Sigmoid colon (tissue), 7 donors: Measurements from ENCODE around the gene ADGRF4. TPM values are rescaled to one million over a fixed set of nuclear protein-coding genes. Genes with fewer than 3 reads are reported as not detected.

Experiments used
- DNase-seq: peaks from one replicate; pipeline ENCODE4 v3.0.0-alpha.2; 2019
- H3K27ac ChIP-seq, 4 donors: fragments of 200-600 bp; sonication (generic); one replicate each; pipeline ENCODE4 v1.5.1; 2016 to 2019; ENCODE audit warnings: mild to moderate bottlenecking in 1 of 4
- H3K27me3 ChIP-seq, 3 donors: fragments of 200-600 bp; sonication (generic); one replicate each; pipeline ENCODE4 v1.5.1; 2019; ENCODE audit warnings: mild to moderate bottlenecking in 1 of 3
- H3K36me3 ChIP-seq, 4 donors: fragments of 200-600 bp; sonication (generic); one replicate each; pipeline ENCODE4 v1.5.1; 2016 to 2019
- H3K4me1 ChIP-seq, 4 donors: fragments of 200-600 bp; sonication (generic); one replicate each; pipeline ENCODE4 v1.5.1; 2017 to 2019
- H3K4me3 ChIP-seq, 4 donors: fragments of 200-600 bp; sonication (generic); one replicate each; pipeline ENCODE4 v1.5.1; 2017 to 2019; ENCODE audit warnings: mild to moderate bottlenecking in 2 of 4, moderate library complexity in 1 of 4
- H3K9me3 ChIP-seq, 4 donors: fragments of 200-600 bp in 3 of 4; sonication (generic) in 3 of 4; one replicate each; pipeline versions ENCODE4 v1.5.1 to v1.6.1; 2013 to 2019
- EP300 ChIP-seq, 4 donors: sonication (generic); formaldehyde crosslinking; IDR thresholded peaks; one replicate each; pipeline ENCODE4 v1.6.1; 2017; ENCODE audit warnings: antibody characterized with exemption in 4 of 4
- POLR2A ChIP-seq, 2 donors: fragments of 450-650 bp; IDR thresholded peaks; one replicate each; pipeline ENCODE4 v1.6.1; 2016; ENCODE audit warnings: antibody characterized with exemption in 2 of 2, mild to moderate bottlenecking in 2 of 2, moderate library complexity in 2 of 2
- POLR2AphosphoS5 ChIP-seq, 4 donors: sonication (generic); formaldehyde crosslinking; IDR thresholded peaks; one replicate each; pipeline ENCODE4 v1.6.1; 2017; ENCODE audit warnings: antibody characterized with exemption in 4 of 4
- WGBS, 2 donors: extraction: QIAGEN DNeasy Blood & Tissue Kit; methylation state at CpG; one replicate each; pipeline ENCODE4 v1.1.7; 2013; 5-methylcytosine and 5-hydroxymethylcytosine counted together
- intact Hi-C: fragments of 100-400 bp; cut with DNase I; formaldehyde crosslinking; loops from one replicate; pipeline ENCODE4 v1.15.1; 2023
- polyA plus RNA-seq, 3 donors: library from polyadenylated mRNA; stranded (reverse); fragments of 200-250 nt; gene quantifications; one replicate each; pipeline ENCODE4 v1.2.3, GENCODE V29; 2013
- total RNA-seq, 4 donors: library from RNA; depleted of rRNA; stranded (reverse); fragments of >200 nt; gene quantifications; one replicate each; pipeline ENCODE4 v1.1.0, GENCODE V29; 2016
- TF ChIP-seq, protein P1 (sequence below), 4 experiments: fragments of 450-650 bp in 3 of 4; fragments of 200-600 bp in 1 of 4; IDR thresholded peaks; one replicate each; pipeline ENCODE4 v1.5.1; 2016 to 2019; ENCODE audit warnings: antibody characterized with exemption in 4 of 4, mild to moderate bottlenecking in 3 of 4, moderate library complexity in 2 of 4
- donor health status: healthy with polysubstance abuse.
- donor health status: Bipolar disorder and iron deficiency.
- donor health status: healthy.

The ADGRF4 gene
- total and polyA plus RNA-seq, 7 donors, result 0.28 to 1.5 (median 0.83) TPM; not detected in 3

DNA sequence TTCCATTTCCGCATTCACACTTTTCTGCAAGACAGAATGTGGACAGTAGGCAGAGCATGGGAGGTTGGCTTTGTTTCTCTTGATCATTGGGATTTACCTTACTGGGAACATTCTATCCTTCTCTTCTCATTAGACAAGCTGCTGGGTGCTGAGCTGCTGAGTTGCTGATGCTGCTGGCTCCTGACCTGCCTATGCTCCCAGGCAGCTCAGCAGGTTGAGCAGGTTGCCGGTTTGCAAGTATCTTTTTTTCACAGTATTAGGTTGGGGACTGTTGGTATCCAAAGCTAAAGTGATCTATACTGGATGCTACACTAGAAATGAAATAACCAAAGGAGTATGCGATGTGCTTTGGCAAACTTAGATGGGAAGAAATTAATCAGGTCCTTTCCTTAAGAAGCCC lies 23.7 kb upstream of the ADGRF4 start:
- no peak for TF ChIP-seq EP300 (IDR thresholded peaks at IDR 0.05)
- TF ChIP-seq, protein P1, sequence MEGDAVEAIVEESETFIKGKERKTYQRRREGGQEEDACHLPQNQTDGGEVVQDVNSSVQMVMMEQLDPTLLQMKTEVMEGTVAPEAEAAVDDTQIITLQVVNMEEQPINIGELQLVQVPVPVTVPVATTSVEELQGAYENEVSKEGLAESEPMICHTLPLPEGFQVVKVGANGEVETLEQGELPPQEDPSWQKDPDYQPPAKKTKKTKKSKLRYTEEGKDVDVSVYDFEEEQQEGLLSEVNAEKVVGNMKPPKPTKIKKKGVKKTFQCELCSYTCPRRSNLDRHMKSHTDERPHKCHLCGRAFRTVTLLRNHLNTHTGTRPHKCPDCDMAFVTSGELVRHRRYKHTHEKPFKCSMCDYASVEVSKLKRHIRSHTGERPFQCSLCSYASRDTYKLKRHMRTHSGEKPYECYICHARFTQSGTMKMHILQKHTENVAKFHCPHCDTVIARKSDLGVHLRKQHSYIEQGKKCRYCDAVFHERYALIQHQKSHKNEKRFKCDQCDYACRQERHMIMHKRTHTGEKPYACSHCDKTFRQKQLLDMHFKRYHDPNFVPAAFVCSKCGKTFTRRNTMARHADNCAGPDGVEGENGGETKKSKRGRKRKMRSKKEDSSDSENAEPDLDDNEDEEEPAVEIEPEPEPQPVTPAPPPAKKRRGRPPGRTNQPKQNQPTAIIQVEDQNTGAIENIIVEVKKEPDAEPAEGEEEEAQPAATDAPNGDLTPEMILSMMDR (IDR thresholded peaks at IDR 0.05), result no peak
- no peak for TF ChIP-seq POLR2A (IDR thresholded peaks at IDR 0.05)
- no peak for TF ChIP-seq POLR2AphosphoS5 (IDR thresholded peaks at IDR 0.05)
- no peaks in the 10 kb centered on the region for H3K27me3 ChIP-seq
- H3K4me3 ChIP-seq, result no peak overlapping the region
- DNase-seq, result no peak
- H3K27ac ChIP-seq, result no peak overlapping the region
- WGBS, 2 donors, result 92 to 95% methylated on average over 3 of the region's 3 CpGs
- no peaks in the 10 kb centered on the region for H3K4me1 ChIP-seq
- no peaks in the 10 kb centered on the region for H3K36me3 ChIP-seq
- H3K9me3 ChIP-seq, result no peaks in the 10 kb centered on the region
- intact Hi-C loops, result no loop called here

DNA sequence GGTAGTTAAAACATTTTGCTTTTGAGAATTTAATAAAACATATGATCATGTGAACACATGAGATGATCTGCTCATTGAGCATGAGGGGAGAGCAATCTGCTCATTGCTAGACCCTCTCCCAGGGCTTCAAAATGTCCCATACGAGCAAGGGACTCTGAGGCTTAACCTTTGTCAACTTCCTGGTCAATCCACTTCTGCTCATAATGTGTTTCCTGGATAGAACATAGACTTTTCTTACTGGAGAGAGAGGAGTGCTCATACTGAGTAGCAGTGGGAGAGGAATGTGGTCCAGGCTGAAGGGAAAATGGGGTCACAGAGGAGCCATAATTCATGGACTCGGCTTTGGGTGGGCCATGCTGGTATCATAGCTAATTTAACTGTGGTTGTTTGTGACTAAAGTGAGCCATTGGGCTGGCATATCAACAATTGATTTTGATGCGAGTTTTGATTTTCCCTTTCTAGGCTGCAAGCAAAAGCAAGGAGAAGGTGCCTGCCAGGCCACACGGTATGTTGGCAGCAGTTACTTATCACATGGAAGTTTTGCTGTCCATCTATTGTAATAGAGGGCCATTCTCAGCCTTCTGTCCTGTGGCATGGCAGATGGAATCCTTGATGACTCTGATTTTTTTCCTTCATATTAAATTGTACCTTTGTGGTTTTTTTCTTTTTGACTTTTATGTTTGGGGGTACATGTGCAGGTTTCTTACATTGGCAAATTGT lies 20.8 kb upstream of the ADGRF4 start:
- no peaks in the 10 kb centered on the region for H3K27me3 ChIP-seq
- 67 to 77% methylated on average over 4 of the region's 4 CpGs for WGBS, 2 donors
- H3K4me1 ChIP-seq, result no peaks in the 10 kb centered on the region
- TF ChIP-seq, protein P1 (IDR thresholded peaks at IDR 0.05), result no peak
- TF ChIP-seq EP300 (IDR thresholded peaks at IDR 0.05) (no peak), POLR2A (IDR thresholded peaks at IDR 0.05) (no peak), POLR2AphosphoS5 (IDR thresholded peaks at IDR 0.05) (no peak)
- no peak overlapping the region for H3K4me3 ChIP-seq
- intact Hi-C loops, result no loop called here
- H3K27ac ChIP-seq, result no peak overlapping the region
- no peaks in the 10 kb centered on the region for H3K9me3 ChIP-seq
- DNase-seq, result no peak
- no peaks in the 10 kb centered on the region for H3K36me3 ChIP-seq

DNA sequence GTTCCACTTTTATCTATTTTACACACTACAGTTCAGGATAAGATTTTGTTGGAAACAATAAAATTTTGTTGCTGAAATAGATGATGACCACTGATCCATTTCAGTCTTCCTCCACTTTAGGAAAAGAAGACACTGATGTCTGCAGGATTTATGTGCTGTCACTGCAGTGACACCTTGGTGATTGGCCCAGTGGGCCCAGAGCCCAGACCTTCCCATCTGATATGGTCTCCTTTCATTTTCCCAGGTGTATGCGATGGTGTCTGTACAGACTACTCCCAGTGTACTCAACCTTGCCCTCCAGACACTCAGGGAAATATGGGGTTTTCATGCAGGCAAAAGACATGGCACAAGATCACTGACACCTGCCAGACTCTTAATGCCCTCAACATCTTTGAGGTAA lies 19.6 kb upstream of the ADGRF4 start:
- H3K4me1 ChIP-seq, result no peaks in the 10 kb centered on the region
- no peak overlapping the region for H3K4me3 ChIP-seq
- DNase-seq, result no peak
- TF ChIP-seq EP300 (IDR thresholded peaks at IDR 0.05), result no peak
- TF ChIP-seq, protein P1 (IDR thresholded peaks at IDR 0.05), result no peak
- TF ChIP-seq POLR2AphosphoS5 (IDR thresholded peaks at IDR 0.05), result no peak
- no peak for TF ChIP-seq POLR2A (IDR thresholded peaks at IDR 0.05)
- WGBS, 2 donors, result 94 to 97% methylated on average over 1 of the region's 1 CpG
- H3K9me3 ChIP-seq, result no peaks in the 10 kb centered on the region
- no peak overlapping the region for H3K27ac ChIP-seq
- intact Hi-C loops, result no loop called here
- H3K36me3 ChIP-seq, result no peaks in the 10 kb centered on the region
- no peaks in the 10 kb centered on the region for H3K27me3 ChIP-seq

DNA sequence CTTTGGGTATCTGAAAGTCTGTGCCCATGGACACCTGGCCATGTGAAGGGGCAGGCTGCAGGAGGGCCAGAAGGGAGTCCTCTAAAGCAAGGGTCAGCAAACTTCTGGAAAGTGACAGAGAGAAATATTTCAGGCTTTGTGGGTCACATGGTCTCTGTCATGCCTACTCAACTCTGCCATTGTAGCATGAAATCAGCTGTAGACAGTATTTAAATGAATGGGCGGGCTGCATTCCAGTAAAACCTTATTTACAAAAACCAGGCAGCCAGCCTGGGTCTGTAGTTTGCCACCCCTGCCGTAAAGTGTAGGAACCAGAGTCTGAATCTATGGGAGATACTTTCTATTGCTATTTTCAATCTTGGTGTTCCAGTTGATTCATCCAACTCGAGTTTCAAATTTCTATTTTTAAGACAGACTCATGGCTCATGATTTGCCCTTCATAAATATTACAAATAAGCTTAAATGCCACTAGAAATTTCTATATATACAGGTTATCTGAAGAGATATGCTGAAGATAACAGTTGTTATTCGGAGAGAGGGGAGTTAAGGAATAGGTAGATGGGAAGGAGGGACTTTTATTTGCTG lies 19.0 kb upstream of the ADGRF4 start:
- whole genome bisulfite sequencing, 2 donors, result 80 to 90% methylated on average over 4 of the region's 4 CpGs
- TF ChIP-seq EP300 (IDR thresholded peaks at IDR 0.05) (no peak), POLR2AphosphoS5 (IDR thresholded peaks at IDR 0.05) (no peak), POLR2A (IDR thresholded peaks at IDR 0.05) (no peak)
- TF ChIP-seq, protein P1 (IDR thresholded peaks at IDR 0.05), result no peak
- intact Hi-C loops, result no loop called here

More for the DNA sequence above, 19.0 kb upstream of the ADGRF4 start:
- Histone ChIP-seq H3K4me3 (no peak overlapping the region), H3K27me3 (no peaks in the 10 kb centered on the region), H3K27ac (no peak overlapping the region), H3K4me1 (no peaks in the 10 kb centered on the region), H3K9me3 (no peaks in the 10 kb centered on the region), H3K36me3 (no peaks in the 10 kb centered on the region)
- DNase-seq, result no peak
